Neural cell (in vitro differentiated cells): Measurements from ENCODE around the gene SRP68. TPM values are rescaled to one million over a fixed set of nuclear protein-coding genes. Genes with fewer than 3 reads are reported as not detected.
"Not testable (repeated sequence)": the region's sequence is repeated elsewhere in the genome, so short reads cannot be mapped to it uniquely, and the experiment has no call there.

ENCODE experiments used
- H2AFZ ChIP-seq: fragments of 200-600, 300-800 bp; sonication (generic), shearing (Covaris generic); 2 replicates; pipeline ENCODE4 v1.6.0; 2014; ENCODE audit warnings: low read depth, mild to moderate bottlenecking, antibody characterized with exemption, low read length, moderate library complexity
- H3F3A ChIP-seq: fragments of 200-600 bp; shearing (Covaris generic); 2 replicates; pipeline ENCODE4 v1.6.1; 2016; ENCODE audit warnings: mild to moderate bottlenecking, moderate library complexity, mixed read lengths, antibody characterized with exemption, low read length; ENCODE audit not compliant: insufficient read depth, poor library complexity, severe bottlenecking
- H3K27ac ChIP-seq: fragments of 200-600, 300-800 bp; sonication (generic), shearing (Covaris generic); 2 replicates; pipeline ENCODE4 v1.5.1; 2014; ENCODE audit warnings: mild to moderate bottlenecking, low read length, moderate library complexity
- H3K27me3 ChIP-seq: fragments of 300-800, 200-600 bp; sonication (generic), shearing (Covaris generic); 2 replicates; pipeline ENCODE4 v1.6.0; 2014; ENCODE audit warnings: mild to moderate bottlenecking, low read depth, low read length, moderate library complexity; ENCODE audit not compliant: insufficient read depth
- H3K36me3 ChIP-seq: fragments of 300-800, 200-600 bp; sonication (generic), shearing (Covaris generic); 2 replicates; pipeline ENCODE4 v1.5.1; 2014; ENCODE audit warnings: mild to moderate bottlenecking, antibody characterized with exemption, low read length, moderate library complexity; ENCODE audit not compliant: insufficient read depth
- H3K4me2 ChIP-seq: fragments of 300-800, 200-600 bp; sonication (generic), shearing (Covaris generic); 2 replicates; pipeline ENCODE4 v1.6.0; 2014; ENCODE audit warnings: mild to moderate bottlenecking, low read length
- H3K4me3 ChIP-seq: fragments of 300-800, 200-600 bp; sonication (generic), shearing (Covaris generic); 2 replicates; pipeline ENCODE4 v1.5.1; 2014; ENCODE audit warnings: mild to moderate bottlenecking, low read length, moderate library complexity
- H3K79me2 ChIP-seq: fragments of 200-600 bp; shearing (Covaris generic); replicated peaks from 2 replicates; pipeline ENCODE4 v1.6.0; 2014; ENCODE audit warnings: mild to moderate bottlenecking, low read length, moderate library complexity; ENCODE audit not compliant: insufficient read depth
- H3K9ac ChIP-seq: fragments of 300-800, 200-600 bp; sonication (generic), shearing (Covaris generic); 2 replicates; pipeline ENCODE4 v1.6.1; 2016; ENCODE audit warnings: mild to moderate bottlenecking, low read length, mixed read lengths
- H3K9me2 ChIP-seq: fragments of 200-600 bp; shearing (Covaris generic); 2 replicates; pipeline ENCODE4 v1.6.1; 2016; ENCODE audit warnings: mild to moderate bottlenecking, low read length, mixed read lengths; ENCODE audit not compliant: insufficient read depth
- H3K9me3 ChIP-seq: fragments of 200-600, 300-800 bp; sonication (generic), shearing (Covaris generic); 2 replicates; pipeline ENCODE4 v1.6.1; 2016; ENCODE audit warnings: mild to moderate bottlenecking, mixed run types, low read length, moderate library complexity, mixed read lengths
- H4K20me1 ChIP-seq: fragments of 200-600 bp; shearing (Covaris generic); 2 replicates; pipeline ENCODE4 v1.6.1; 2016; ENCODE audit warnings: mild to moderate bottlenecking, mixed run types; ENCODE audit not compliant: insufficient read depth
- EP300 ChIP-seq: fragments of 450-650 bp; conservative IDR thresholded peaks from 2 replicates; pipeline ENCODE4 v1.6.1; 2014; ENCODE audit warnings: antibody characterized with exemption, mild to moderate bottlenecking, moderate library complexity; ENCODE audit not compliant: poor library complexity, severe bottlenecking
- MXI1 ChIP-seq: fragments of 450-650 bp; conservative IDR thresholded peaks from 2 replicates; pipeline ENCODE4 v1.6.1; 2014; ENCODE audit warnings: antibody characterized with exemption, mild to moderate bottlenecking; ENCODE audit not compliant: poor library complexity, severe bottlenecking
- POLR2AphosphoS5 ChIP-seq: IDR thresholded peaks from 2 replicates; pipeline ENCODE4 v1.6.1; 2012
- SMC3 ChIP-seq: fragments of 450-650 bp; conservative IDR thresholded peaks from 2 replicates; pipeline ENCODE4 v1.6.1; 2014; ENCODE audit warnings: antibody characterized with exemption, mild to moderate bottlenecking, moderate library complexity; ENCODE audit not compliant: poor library complexity
- TAF1 ChIP-seq: IDR thresholded peaks from 2 replicates; pipeline ENCODE4 v1.6.1; 2012; ENCODE audit warnings: low read depth
- polyA plus RNA-seq: library from polyadenylated mRNA; depleted of rRNA; stranded (reverse); fragments of >200 nt; gene quantifications from 2 replicates; pipeline ENCODE4 v1.2.3, GENCODE V29; 2014
- TF ChIP-seq, protein P1 (sequence below): IDR thresholded peaks from 2 replicates; pipeline ENCODE4 v1.6.1; 2012; ENCODE audit warnings: borderline replicate concordance
- TF ChIP-seq, protein P2 (sequence below): fragments of 450-650 bp; IDR thresholded peaks from 2 replicates; pipeline ENCODE4 v1.5.1; 2014; ENCODE audit warnings: antibody characterized with exemption, mild to moderate bottlenecking, moderate library complexity; ENCODE audit not compliant: poor library complexity, severe bottlenecking

Gene SRP68
- polyA plus RNA-seq, 1 donor from 2014 or later = 26.3 TPM

DNA sequence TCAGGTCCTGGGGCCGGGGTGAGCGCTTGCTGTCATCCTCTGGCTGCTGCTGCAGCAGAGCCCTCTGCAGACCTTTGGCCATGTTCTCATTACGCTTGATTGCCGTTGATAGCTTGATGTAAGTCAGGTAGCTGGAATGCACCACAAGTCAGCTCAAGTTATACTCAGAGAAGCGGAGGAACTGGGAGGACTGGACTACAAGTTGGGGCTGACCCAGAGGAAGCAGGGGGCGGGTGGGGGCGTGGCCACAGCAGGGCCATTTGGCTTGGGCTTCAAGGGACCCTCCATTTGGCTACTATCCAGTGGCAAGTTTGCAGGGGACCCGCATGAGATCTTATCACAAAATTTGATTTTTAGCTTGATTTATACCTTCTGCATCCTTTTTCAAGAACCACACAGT is 26.3 kb downstream of the SRP68 start:
- no peak overlapping the region for H3K4me2 ChIP-seq
- peaks cover 6% of the 10 kb centered on the region for H3K36me3 ChIP-seq
- TF ChIP-seq SMC3 = no peak
- TF ChIP-seq EP300 = no peak
- TF ChIP-seq, protein P1, sequence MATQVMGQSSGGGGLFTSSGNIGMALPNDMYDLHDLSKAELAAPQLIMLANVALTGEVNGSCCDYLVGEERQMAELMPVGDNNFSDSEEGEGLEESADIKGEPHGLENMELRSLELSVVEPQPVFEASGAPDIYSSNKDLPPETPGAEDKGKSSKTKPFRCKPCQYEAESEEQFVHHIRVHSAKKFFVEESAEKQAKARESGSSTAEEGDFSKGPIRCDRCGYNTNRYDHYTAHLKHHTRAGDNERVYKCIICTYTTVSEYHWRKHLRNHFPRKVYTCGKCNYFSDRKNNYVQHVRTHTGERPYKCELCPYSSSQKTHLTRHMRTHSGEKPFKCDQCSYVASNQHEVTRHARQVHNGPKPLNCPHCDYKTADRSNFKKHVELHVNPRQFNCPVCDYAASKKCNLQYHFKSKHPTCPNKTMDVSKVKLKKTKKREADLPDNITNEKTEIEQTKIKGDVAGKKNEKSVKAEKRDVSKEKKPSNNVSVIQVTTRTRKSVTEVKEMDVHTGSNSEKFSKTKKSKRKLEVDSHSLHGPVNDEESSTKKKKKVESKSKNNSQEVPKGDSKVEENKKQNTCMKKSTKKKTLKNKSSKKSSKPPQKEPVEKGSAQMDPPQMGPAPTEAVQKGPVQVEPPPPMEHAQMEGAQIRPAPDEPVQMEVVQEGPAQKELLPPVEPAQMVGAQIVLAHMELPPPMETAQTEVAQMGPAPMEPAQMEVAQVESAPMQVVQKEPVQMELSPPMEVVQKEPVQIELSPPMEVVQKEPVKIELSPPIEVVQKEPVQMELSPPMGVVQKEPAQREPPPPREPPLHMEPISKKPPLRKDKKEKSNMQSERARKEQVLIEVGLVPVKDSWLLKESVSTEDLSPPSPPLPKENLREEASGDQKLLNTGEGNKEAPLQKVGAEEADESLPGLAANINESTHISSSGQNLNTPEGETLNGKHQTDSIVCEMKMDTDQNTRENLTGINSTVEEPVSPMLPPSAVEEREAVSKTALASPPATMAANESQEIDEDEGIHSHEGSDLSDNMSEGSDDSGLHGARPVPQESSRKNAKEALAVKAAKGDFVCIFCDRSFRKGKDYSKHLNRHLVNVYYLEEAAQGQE = no peak
- TF ChIP-seq TAF1 = no peak
- no peak for TF ChIP-seq MXI1
- no peak for TF ChIP-seq POLR2AphosphoS5
- H2AFZ ChIP-seq = no peak overlapping the region
- no peak overlapping the region for H3K9ac ChIP-seq
- H3K27me3 ChIP-seq = no peaks in the 10 kb centered on the region
- no peak overlapping the region for H3K4me3 ChIP-seq
- H3K79me2 ChIP-seq = no peaks in the 10 kb centered on the region
- no peaks in the 10 kb centered on the region for H4K20me1 ChIP-seq
- no peaks in the 10 kb centered on the region for H3F3A ChIP-seq
- no peaks in the 10 kb centered on the region for H3K9me3 ChIP-seq
- H3K27ac ChIP-seq = no peak overlapping the region
- no peaks in the 10 kb centered on the region for H3K9me2 ChIP-seq

- H4K20me1 ChIP-seq, H3K27me3 ChIP-seq, H3F3A ChIP-seq, H3K9me3 ChIP-seq, H3K4me2 ChIP-seq, H3K79me2 ChIP-seq, H3K9ac ChIP-seq, H3K4me3 ChIP-seq, H3K27ac ChIP-seq, H3K36me3 ChIP-seq, H3K9me2 ChIP-seq, H2AFZ ChIP-seq: not testable (repeated sequence)
Observed at GRCh38 chr17:76044475-76045007, 27.8 kb downstream of the SRP68 start.

DNA sequence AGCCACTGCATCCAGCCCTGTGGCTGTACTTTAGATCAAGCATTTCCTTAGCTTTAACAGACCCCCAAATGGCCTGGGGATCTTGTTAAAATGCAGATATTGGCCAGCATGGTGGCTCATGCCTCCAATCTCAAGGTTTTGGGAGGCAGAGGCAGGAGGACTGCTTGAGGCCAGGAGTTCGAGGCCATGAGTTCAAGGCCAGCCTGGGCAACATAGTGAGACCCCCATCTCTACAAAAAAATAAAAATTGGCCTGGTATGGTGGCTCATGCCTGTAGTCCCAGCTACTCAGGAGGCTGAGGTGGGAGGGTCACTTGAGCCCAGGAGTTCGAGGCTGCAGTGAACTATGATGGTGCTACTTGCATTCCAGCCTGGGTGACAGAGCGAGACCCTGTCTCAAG is 29.4 kb downstream of the SRP68 start:
- not testable (repeated sequence) for H3F3A ChIP-seq, H4K20me1 ChIP-seq, H3K9me2 ChIP-seq, H3K4me2 ChIP-seq, H2AFZ ChIP-seq, H3K79me2 ChIP-seq, H3K27me3 ChIP-seq, H3K9ac ChIP-seq, H3K4me3 ChIP-seq, H3K27ac ChIP-seq, H3K36me3 ChIP-seq, H3K9me3 ChIP-seq

GRCh38 chr17:76040376-76040775 is 31.9 kb downstream of the SRP68 start:
- no peaks in the 10 kb centered on the region for H3F3A ChIP-seq
- H3K9ac ChIP-seq = no peak overlapping the region
- H3K4me3 ChIP-seq = no peak overlapping the region
- H4K20me1 ChIP-seq = no peaks in the 10 kb centered on the region
- H3K9me2 ChIP-seq = no peaks in the 10 kb centered on the region
- no peak overlapping the region for H3K27ac ChIP-seq
- H2AFZ ChIP-seq = no peak overlapping the region
- H3K9me3 ChIP-seq = no peaks in the 10 kb centered on the region
- H3K79me2 ChIP-seq = no peaks in the 10 kb centered on the region
- peaks cover 7% of the 10 kb centered on the region for H3K36me3 ChIP-seq
- no peaks in the 10 kb centered on the region for H3K27me3 ChIP-seq
- TF ChIP-seq, protein P1 = no peak
- no peak for TF ChIP-seq TAF1
- TF ChIP-seq POLR2AphosphoS5 = no peak
- TF ChIP-seq, protein P2, sequence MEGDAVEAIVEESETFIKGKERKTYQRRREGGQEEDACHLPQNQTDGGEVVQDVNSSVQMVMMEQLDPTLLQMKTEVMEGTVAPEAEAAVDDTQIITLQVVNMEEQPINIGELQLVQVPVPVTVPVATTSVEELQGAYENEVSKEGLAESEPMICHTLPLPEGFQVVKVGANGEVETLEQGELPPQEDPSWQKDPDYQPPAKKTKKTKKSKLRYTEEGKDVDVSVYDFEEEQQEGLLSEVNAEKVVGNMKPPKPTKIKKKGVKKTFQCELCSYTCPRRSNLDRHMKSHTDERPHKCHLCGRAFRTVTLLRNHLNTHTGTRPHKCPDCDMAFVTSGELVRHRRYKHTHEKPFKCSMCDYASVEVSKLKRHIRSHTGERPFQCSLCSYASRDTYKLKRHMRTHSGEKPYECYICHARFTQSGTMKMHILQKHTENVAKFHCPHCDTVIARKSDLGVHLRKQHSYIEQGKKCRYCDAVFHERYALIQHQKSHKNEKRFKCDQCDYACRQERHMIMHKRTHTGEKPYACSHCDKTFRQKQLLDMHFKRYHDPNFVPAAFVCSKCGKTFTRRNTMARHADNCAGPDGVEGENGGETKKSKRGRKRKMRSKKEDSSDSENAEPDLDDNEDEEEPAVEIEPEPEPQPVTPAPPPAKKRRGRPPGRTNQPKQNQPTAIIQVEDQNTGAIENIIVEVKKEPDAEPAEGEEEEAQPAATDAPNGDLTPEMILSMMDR = no peak
- H3K4me2 ChIP-seq = no peak overlapping the region
